BJ (cell line): ENCODE data around the gene DLG5. TPM values are rescaled to one million over a fixed set of nuclear protein-coding genes. Genes with fewer than 3 reads are reported as not detected.

Experiments used
- CTCF ChIA-PET: fragments of 350-600 bp; formaldehyde crosslinking; extraction: SDS; loops from one replicate; lab custom pipeline; 2021; ENCODE audit warnings: antibody characterized with exemption, inconsistent platforms; lab: Yijun Ruan, JAX
- POLR2A ChIA-PET: fragments of 300-600 bp; sonication (Branson Sonifier 250); formaldehyde crosslinking; extraction: SDS; loops from one replicate; lab custom pipeline; 2021; ENCODE audit warnings: antibody characterized with exemption; lab: Charles Lee
- DNase-seq: peaks from one replicate; pipeline ENCODE4 v3.0.0-alpha.2; 2011; ENCODE audit warnings: low read depth
- H3K27me3 ChIP-seq: 2 replicates; pipeline ENCODE4 v1.6.0; 2011; ENCODE audit warnings: low read length; ENCODE audit not compliant: control insufficient read depth, insufficient read depth
- H3K36me3 ChIP-seq: 2 replicates; pipeline ENCODE4 v1.5.1; 2011; ENCODE audit warnings: low read length; ENCODE audit not compliant: control insufficient read depth, insufficient read depth
- H3K4me3 ChIP-seq: 2 replicates; pipeline ENCODE4 v1.5.1; 2011; ENCODE audit warnings: low read depth, mild to moderate bottlenecking, control low read depth, low read length
- polyA plus RNA-seq: library from polyadenylated mRNA; depleted of rRNA; stranded (reverse); fragments of >200 nt; gene quantifications from 2 replicates; pipeline ENCODE4 v1.2.3, GENCODE V29; 2011
- TF ChIP-seq, protein P1 (sequence below): IDR thresholded peaks from 2 replicates; pipeline ENCODE4 v1.5.1; 2011; ENCODE audit warnings: low read depth, mild to moderate bottlenecking, control low read depth, inconsistent platforms, low read length, moderate library complexity; ENCODE audit not compliant: insufficient read depth

The DLG5 gene
- polyA plus RNA-seq, 1 experiment: 21.9 TPM

DNA sequence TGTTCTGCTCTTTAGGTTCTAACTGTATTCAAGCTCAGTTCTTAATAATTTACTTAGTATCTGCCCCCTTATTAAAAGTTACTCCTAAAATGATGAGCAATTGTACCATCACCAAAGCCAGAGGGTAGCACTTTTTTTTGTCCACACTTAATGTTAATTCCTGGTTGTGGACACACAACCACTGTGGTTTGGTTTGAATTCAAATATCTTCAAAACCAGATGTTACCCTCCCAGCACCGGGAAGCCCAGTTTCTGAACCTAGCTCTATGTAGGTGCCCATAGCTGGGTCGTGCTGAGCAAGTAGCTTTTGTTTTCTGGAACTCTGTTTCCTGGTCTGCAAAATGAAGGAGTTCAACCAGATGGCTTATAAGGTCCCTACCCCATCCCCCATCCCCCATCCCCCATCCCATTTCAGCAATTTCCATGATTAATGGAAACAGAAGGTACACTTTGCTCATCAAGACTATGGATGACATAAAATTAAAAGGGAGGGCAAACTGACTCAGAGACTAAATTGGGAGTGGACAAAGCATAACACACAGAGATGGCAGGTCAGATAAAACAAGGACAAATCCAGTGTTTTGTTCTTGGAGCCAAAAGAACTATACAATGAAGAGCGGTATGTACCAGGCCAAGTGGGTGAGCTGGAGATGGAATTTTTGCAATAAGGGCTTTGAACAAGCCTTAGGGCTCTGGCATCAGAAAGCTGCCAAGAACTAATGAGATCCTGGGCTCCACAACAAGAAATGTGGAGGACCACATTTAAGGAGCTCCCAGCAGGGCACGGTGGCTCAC is 56.7 kb downstream of the DLG5 start:
- ChIA-PET CTCF (interaction anchor here (0.6 to 1.0 kb wide), 3 partner anchors 15 to 36 kb away, joined by 3 read pairs; no protein-coding TSS in a partner anchor), POLR2A (no interaction called here)
- TF ChIP-seq, protein P1, sequence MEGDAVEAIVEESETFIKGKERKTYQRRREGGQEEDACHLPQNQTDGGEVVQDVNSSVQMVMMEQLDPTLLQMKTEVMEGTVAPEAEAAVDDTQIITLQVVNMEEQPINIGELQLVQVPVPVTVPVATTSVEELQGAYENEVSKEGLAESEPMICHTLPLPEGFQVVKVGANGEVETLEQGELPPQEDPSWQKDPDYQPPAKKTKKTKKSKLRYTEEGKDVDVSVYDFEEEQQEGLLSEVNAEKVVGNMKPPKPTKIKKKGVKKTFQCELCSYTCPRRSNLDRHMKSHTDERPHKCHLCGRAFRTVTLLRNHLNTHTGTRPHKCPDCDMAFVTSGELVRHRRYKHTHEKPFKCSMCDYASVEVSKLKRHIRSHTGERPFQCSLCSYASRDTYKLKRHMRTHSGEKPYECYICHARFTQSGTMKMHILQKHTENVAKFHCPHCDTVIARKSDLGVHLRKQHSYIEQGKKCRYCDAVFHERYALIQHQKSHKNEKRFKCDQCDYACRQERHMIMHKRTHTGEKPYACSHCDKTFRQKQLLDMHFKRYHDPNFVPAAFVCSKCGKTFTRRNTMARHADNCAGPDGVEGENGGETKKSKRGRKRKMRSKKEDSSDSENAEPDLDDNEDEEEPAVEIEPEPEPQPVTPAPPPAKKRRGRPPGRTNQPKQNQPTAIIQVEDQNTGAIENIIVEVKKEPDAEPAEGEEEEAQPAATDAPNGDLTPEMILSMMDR: no peak
- no peak for DNase-seq
- H3K27me3 ChIP-seq: no peaks in the 10 kb centered on the region
- no peak overlapping the region for H3K4me3 ChIP-seq
- peaks cover 2% of the 10 kb centered on the region; the same call in 1 of the 2 replicates for H3K36me3 ChIP-seq

DNA sequence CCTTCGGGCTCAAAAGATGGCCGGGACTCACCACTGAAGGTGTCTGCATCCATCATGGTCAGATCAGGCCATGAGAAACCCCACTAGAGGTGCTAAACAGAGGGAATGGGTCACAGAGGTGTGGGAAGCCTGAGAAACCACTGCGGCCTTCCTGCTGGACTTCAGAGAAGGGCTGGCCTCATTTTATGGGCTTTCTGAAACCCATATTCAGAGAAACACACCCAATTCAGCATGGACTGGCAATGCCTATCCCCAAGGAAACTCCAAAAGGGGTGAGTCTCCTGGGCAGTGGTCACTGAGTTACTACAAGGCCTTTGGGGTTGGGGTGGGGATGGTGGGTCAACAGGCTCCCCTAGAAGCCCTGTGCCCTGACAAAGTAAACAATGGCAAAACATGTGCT is 58.0 kb downstream of the DLG5 start:
- TF ChIP-seq, protein P1: no peak
- Histone ChIP-seq H3K36me3 (peaks cover 4% of the 10 kb centered on the region), H3K4me3 (no peak overlapping the region), H3K27me3 (no peaks in the 10 kb centered on the region)
- DNase-seq: no peak
- ChIA-PET CTCF (interaction anchor here (0.6 to 0.9 kb wide), 2 partner anchors 22 kb away, joined by 3 to 7 read pairs; no protein-coding TSS in a partner anchor), POLR2A (no interaction called here)

DNA sequence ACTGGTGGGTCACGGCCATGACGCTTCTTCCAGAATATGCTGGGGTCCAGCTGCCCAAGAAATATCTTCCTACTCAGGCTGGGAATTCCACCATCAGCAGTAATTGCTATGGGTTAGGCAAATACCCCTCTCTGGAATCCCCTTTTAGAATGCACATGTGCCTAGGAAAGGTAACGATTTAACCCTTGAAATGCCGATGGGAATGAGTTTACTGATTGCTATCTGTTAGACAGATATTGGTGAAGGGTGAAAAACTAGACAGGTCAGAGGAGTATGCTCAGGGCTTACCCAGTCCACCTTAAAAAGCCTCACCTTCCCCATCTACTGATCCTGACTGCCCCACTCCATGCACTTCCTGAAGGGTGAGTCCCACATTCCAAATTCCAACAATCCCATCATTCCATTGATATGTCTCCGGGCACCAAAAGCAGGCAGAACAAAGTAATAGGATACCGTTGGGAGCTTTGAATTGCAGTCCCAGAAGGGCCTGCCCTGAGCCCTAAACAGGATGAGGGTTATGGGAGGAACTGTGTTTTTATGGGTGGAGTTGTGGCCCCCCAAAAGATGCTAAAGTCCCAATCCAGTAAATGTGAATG is 59.3 kb downstream of the DLG5 start:
- DNase-seq: no peak
- TF ChIP-seq, protein P1: no peak
- ChIA-PET POLR2A (no interaction called here), CTCF (no interaction called here)
- Histone ChIP-seq H3K27me3 (no peaks in the 10 kb centered on the region), H3K4me3 (no peak overlapping the region), H3K36me3 (peaks cover 4% of the 10 kb centered on the region)

- no peaks in the 10 kb centered on the region for H3K27me3 ChIP-seq
- TF ChIP-seq, protein P1: no peak
- H3K4me3 ChIP-seq: no peak overlapping the region
- POLR2A ChIA-PET: no interaction called here
- peaks cover 5% of the 10 kb centered on the region for H3K36me3 ChIP-seq
- CTCF ChIA-PET: no interaction called here
- no peak for DNase-seq
Observed at GRCh38 chr10:77866598-77866997, 60.0 kb downstream of the DLG5 start.

- H3K36me3 ChIP-seq: peaks cover 5% of the 10 kb centered on the region
- ChIA-PET POLR2A (no interaction called here), CTCF (no interaction called here)
- no peak overlapping the region for H3K4me3 ChIP-seq
- TF ChIP-seq, protein P1: no peak
- no peak for DNase-seq
- no peaks in the 10 kb centered on the region for H3K27me3 ChIP-seq
Observed at GRCh38 chr10:77865580-77866324, 60.8 kb downstream of the DLG5 start.
